Naive thymus-derived CD4-positive, alpha-beta T cell (primary cell): ENCODE measurements around the gene TIMP2. TPM values are rescaled to one million over a fixed set of nuclear protein-coding genes. Genes with fewer than 3 reads are reported as not detected.
"Not testable (repeated sequence)": the region's sequence is repeated elsewhere in the genome, so short reads cannot be mapped to it uniquely, and the experiment has no call there.

Experiments used
- ATAC-seq: fragments of 150-1000 bp; cut with Tn5 transposase; 2 replicates; pipeline ENCODE4 v1.10.0; 2021; ENCODE audit warnings: mild to moderate bottlenecking, moderate library complexity
- CTCF ChIA-PET: fragments of 350-600 bp; sonication (Branson Sonifier 250); formaldehyde crosslinking; loops from one replicate; lab custom pipeline; 2021; ENCODE audit warnings: antibody characterized with exemption; lab: Charles Lee
- POLR2A ChIA-PET: fragments of 350-600 bp; sonication (Branson Sonifier 250); formaldehyde crosslinking; loops from one replicate; lab custom pipeline; 2021; ENCODE audit warnings: antibody characterized with exemption, inconsistent platforms; lab: Charles Lee
- DNase-seq, 9 donors: peaks; one replicate each; pipeline versions ENCODE4 v3.0.0 to v3.0.0-alpha.2; 2020 to 2022; ENCODE audit warnings: mixed read lengths in 1 of 9
- H3K27ac ChIP-seq: one replicate; pipeline ENCODE4 v1.7.0; 2013; ENCODE audit warnings: mild to moderate bottlenecking, low read depth, low read length, moderate library complexity
- H3K27me3 ChIP-seq, 2 donors: one replicate each; pipeline ENCODE4 v1.7.0; 2013; ENCODE audit warnings: low read length in 2 of 2, mild to moderate bottlenecking in 2 of 2, moderate library complexity in 2 of 2; ENCODE audit not compliant: control insufficient read depth in 2 of 2, insufficient read depth in 2 of 2
- H3K36me3 ChIP-seq, 3 experiments: 1 replicate in 2 of 3; 2 replicates in 1 of 3; pipeline ENCODE4 v1.7.0; 2013; ENCODE audit warnings: low read length in 3 of 3, mild to moderate bottlenecking in 3 of 3, moderate library complexity in 1 of 3; ENCODE audit not compliant: insufficient read depth in 3 of 3, control insufficient read depth in 2 of 3
- H3K4me1 ChIP-seq, 2 donors: one replicate each; pipeline ENCODE4 v1.7.0; 2013; ENCODE audit warnings: low read length in 2 of 2, mild to moderate bottlenecking in 2 of 2, moderate library complexity in 1 of 2; ENCODE audit not compliant: control insufficient read depth in 2 of 2, insufficient read depth in 2 of 2
- H3K4me3 ChIP-seq: 2 replicates; pipeline ENCODE4 v1.7.0; 2013; ENCODE audit warnings: mild to moderate bottlenecking, low read length
- H3K9me3 ChIP-seq, 3 experiments: 1 replicate in 2 of 3; 2 replicates in 1 of 3; pipeline ENCODE4 v1.7.0; 2013; ENCODE audit warnings: low read length in 3 of 3; ENCODE audit not compliant: control insufficient read depth in 2 of 3
- H3K27ac Mint-ChIP-seq, 9 donors: one replicate each; pipeline ENCODE4 v1.8.0; 2020 to 2022; ENCODE audit warnings: mixed read lengths in 9 of 9, mild to moderate bottlenecking in 8 of 9, moderate library complexity in 5 of 9, inconsistent platforms in 2 of 9
- H3K27me3 Mint-ChIP-seq, 5 donors: one replicate each; pipeline ENCODE4 v1.8.0; 2021 to 2022; ENCODE audit warnings: mixed read lengths in 5 of 5, mild to moderate bottlenecking in 1 of 5
- H3K36me3 Mint-ChIP-seq, 5 donors: one replicate each; pipeline ENCODE4 v1.8.0; 2020 to 2022; ENCODE audit warnings: mixed read lengths in 5 of 5, mild to moderate bottlenecking in 3 of 5, inconsistent platforms in 1 of 5
- H3K4me1 Mint-ChIP-seq, 7 donors: one replicate each; pipeline ENCODE4 v1.8.0; 2020 to 2022; ENCODE audit warnings: mixed read lengths in 7 of 7, mild to moderate bottlenecking in 3 of 7, inconsistent platforms in 1 of 7
- H3K4me3 Mint-ChIP-seq, 10 donors: one replicate each; pipeline ENCODE4 v1.8.0; 2020 to 2022; ENCODE audit warnings: mild to moderate bottlenecking in 10 of 10, mixed read lengths in 10 of 10, moderate library complexity in 6 of 10, inconsistent platforms in 2 of 10
- H3K9me3 Mint-ChIP-seq, 11 donors: one replicate each; pipeline ENCODE4 v1.8.0; 2020 to 2022; ENCODE audit warnings: mixed read lengths in 11 of 11, mild to moderate bottlenecking in 4 of 11, inconsistent platforms in 1 of 11, moderate library complexity in 1 of 11
- intact Hi-C, 2 donors: fragments of 100-400 bp; cut with micrococcal nuclease; formaldehyde crosslinking; loops; one replicate each; pipeline ENCODE4 v1.15.1; 2023
- polyA plus RNA-seq, 2 donors: library from polyadenylated mRNA; unstranded; fragments of 300-500 nt; fragmentation: Illumina TruSeq; gene quantifications; one replicate each; pipeline ENCODE4 v1.2.3, GENCODE V29; 2021
- total RNA-seq, 6 experiments: library from RNA in 5 of 6; stranded (reverse) in 5 of 6; gene quantifications; 1 replicate in 5 of 6; 2 replicates in 1 of 6; pipeline ENCODE4 v1.2.3 and lab custom pipeline; 2021 to 2026

The TIMP2 gene
- total and polyA plus RNA-seq, 7 experiments from 2014 or later, result 0.23 to 46.1 (median 5.7) TPM

DNA sequence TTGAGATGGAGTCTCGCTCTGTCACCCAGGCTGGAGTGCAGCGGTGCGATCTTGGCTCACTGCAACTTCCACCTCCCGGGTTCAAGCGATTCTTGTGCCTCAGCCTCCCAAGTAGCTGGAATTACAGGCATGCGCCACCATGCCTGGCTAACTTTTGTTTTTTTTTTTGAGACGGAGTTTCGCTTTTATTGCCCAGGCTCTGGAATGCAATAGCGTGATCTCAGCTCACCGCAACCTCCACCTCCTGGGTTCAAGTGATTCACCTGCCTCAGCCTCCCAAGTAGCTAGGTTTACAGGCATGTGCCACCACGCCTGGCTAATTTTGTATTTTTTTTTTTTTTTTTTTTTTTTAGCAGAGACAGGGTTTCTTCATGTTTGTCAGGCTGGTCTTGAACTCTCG, 20.3 kb upstream of the TIMP2 start:
- H3K4me1 Mint-ChIP-seq, H3K9me3 ChIP-seq, H3K36me3 ChIP-seq, H3K4me3 ChIP-seq, H3K36me3 Mint-ChIP-seq, H3K27me3 ChIP-seq, H3K27ac ChIP-seq, H3K4me1 ChIP-seq, CTCF ChIA-PET, intact Hi-C loops, H3K27ac Mint-ChIP-seq, ATAC-seq, H3K4me3 Mint-ChIP-seq, DNase-seq, H3K27me3 Mint-ChIP-seq, POLR2A ChIA-PET: not testable (repeated sequence)
- H3K9me3 Mint-ChIP-seq, result peaks cover 0 to 12% (median 5%) of the 10 kb centered on the region in 11 donors

DNA sequence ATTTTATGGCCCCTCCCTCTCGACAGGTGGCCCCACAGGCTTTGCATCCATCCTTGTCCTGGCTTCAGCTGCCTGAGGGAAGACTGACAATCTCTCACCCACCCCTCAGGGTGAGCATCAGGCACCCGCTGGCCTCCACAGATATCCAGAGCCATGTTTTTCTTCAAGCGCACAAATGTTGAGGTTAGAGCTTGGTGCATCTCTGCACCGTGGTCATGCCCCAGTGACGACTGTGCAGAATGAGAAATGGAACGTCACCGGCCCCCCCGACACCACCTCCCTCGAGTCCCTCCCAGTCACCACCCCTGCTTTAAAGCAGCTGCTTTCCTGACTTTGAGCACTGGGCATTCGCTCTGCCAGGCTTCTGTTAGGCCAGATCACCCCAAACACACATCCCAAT, 19.8 kb upstream of the TIMP2 start:
- intact Hi-C loops, result no loop called here
- ChIA-PET CTCF (no interaction called here), POLR2A (no interaction called here)
- Mint-ChIP-seq H3K36me3 (peaks cover 0 to 6% (median 0%) of the 10 kb centered on the region in 5 donors), H3K4me3 (no peak overlapping the region), H3K27me3 (peaks cover 0 to 4% (median 0%) of the 10 kb centered on the region in 5 donors), H3K4me1 (peaks cover 0 to 5% (median 0%) of the 10 kb centered on the region in 7 donors), H3K9me3 (peaks cover 0 to 7% (median 4%) of the 10 kb centered on the region in 11 donors), H3K27ac (peak overlapping the region in 1 of 9 donors; percentile 84)
- H3K27ac ChIP-seq, result no peak overlapping the region
- DNase-seq, result no peak
- H3K9me3 ChIP-seq, result peaks cover 0 to 1% (median 0%) of the 10 kb centered on the region in 3 experiments
- no peak overlapping the region for H3K4me3 ChIP-seq
- no peaks in the 10 kb centered on the region for H3K4me1 ChIP-seq
- ATAC-seq, result no peak
- no peaks in the 10 kb centered on the region for H3K27me3 ChIP-seq
- H3K36me3 ChIP-seq, result no peaks in the 10 kb centered on the region

GRCh38 chr17:78944026-78944425, 18.8 kb upstream of the TIMP2 start:
- H3K4me3 ChIP-seq, result no peak overlapping the region
- H3K4me1 ChIP-seq, result no peaks in the 10 kb centered on the region
- Mint-ChIP-seq H3K27me3 (peaks cover 0 to 4% (median 0%) of the 10 kb centered on the region in 5 donors), H3K36me3 (no peaks in the 10 kb centered on the region), H3K9me3 (no peaks in the 10 kb centered on the region), H3K27ac (no peak overlapping the region), H3K4me3 (no peak overlapping the region), H3K4me1 (peaks cover 0 to 5% (median 0%) of the 10 kb centered on the region in 7 donors)
- H3K27me3 ChIP-seq, result no peaks in the 10 kb centered on the region
- CTCF ChIA-PET, result interaction anchor here (0.6 to 0.7 kb wide), 2 partner anchors 237 to 341 kb away, joined by 3 to 4 read pairs; no protein-coding TSS in a partner anchor
- ATAC-seq (no peak), DNase-seq (no peak)
- no peaks in the 10 kb centered on the region for H3K36me3 ChIP-seq
- no peaks in the 10 kb centered on the region for H3K9me3 ChIP-seq
- POLR2A ChIA-PET, result no interaction called here
- no peak overlapping the region for H3K27ac ChIP-seq
- intact Hi-C loops, result no loop called here

DNA sequence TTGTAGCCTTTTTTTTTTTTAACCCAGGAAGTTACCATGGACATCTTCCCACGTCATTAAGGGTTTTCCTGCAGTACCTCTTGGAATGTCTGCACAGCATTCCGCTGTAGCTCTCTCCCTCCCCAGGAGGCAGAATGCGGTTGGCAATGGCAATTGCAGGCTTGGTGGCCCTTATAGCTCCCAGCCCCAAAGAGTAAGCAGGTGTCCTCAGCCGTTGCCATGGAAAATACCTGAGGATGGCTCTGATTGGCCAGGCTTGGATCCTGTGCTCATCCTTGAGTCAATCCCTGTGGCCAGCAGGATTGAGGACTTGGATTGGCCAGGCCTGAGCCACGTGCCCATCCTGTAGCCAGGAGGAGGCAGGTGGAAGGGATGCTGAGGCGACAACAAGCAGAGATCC, 15.5 kb upstream of the TIMP2 start:
- Mint-ChIP-seq H3K36me3 (no peaks in the 10 kb centered on the region), H3K4me3 (no peak overlapping the region), H3K4me1 (peaks cover 0 to under 1% (median 0%) of the 10 kb centered on the region in 7 donors), H3K27ac (no peak overlapping the region), H3K9me3 (no peaks in the 10 kb centered on the region), H3K27me3 (peaks cover 0 to 5% (median 0%) of the 10 kb centered on the region in 5 donors)
- Histone ChIP-seq H3K27me3 (no peaks in the 10 kb centered on the region), H3K9me3 (no peaks in the 10 kb centered on the region), H3K4me1 (no peaks in the 10 kb centered on the region), H3K4me3 (no peak overlapping the region), H3K27ac (no peak overlapping the region), H3K36me3 (no peaks in the 10 kb centered on the region)
- POLR2A ChIA-PET, result interaction anchor here (0.7 kb wide), 1 partner anchor 881 kb away, joined by 3 read pairs; no protein-coding TSS in a partner anchor
- DNase-seq (no peak), ATAC-seq (no peak)
- CTCF ChIA-PET, result no interaction called here
- intact Hi-C loops, result no loop called here

- Mint-ChIP-seq H3K9me3 (no peaks in the 10 kb centered on the region), H3K4me1 (peaks cover 0 to 3% (median 0%) of the 10 kb centered on the region in 7 donors), H3K4me3 (no peak overlapping the region), H3K27me3 (peaks cover 0 to 8% (median 0%) of the 10 kb centered on the region in 5 donors), H3K36me3 (no peaks in the 10 kb centered on the region), H3K27ac (no peak overlapping the region)
- intact Hi-C loops, result no loop called here
- Histone ChIP-seq H3K4me3 (no peak overlapping the region), H3K27me3 (no peaks in the 10 kb centered on the region), H3K4me1 (no peaks in the 10 kb centered on the region), H3K36me3 (no peaks in the 10 kb centered on the region), H3K9me3 (no peaks in the 10 kb centered on the region), H3K27ac (no peak overlapping the region)
- DNase-seq (no peak), ATAC-seq (no peak)
- CTCF ChIA-PET, result no interaction called here
- POLR2A ChIA-PET, result no interaction called here
These were observed 15.1 kb upstream of the TIMP2 start for GRCh38 chr17:78940258-78940657.

- ChIA-PET CTCF (no interaction called here), POLR2A (no interaction called here)
- DNase-seq (no peak), ATAC-seq (no peak)
- H3K9me3 Mint-ChIP-seq, result no peaks in the 10 kb centered on the region
- H3K36me3 Mint-ChIP-seq, result no peaks in the 10 kb centered on the region
- Histone ChIP-seq H3K27ac (no peak overlapping the region), H3K4me3 (no peak overlapping the region), H3K4me1 (no peaks in the 10 kb centered on the region), H3K9me3 (no peaks in the 10 kb centered on the region), H3K27me3 (no peaks in the 10 kb centered on the region), H3K36me3 (no peaks in the 10 kb centered on the region)
- no peak overlapping the region for H3K27ac Mint-ChIP-seq
- peaks cover 0 to 8% (median 0%) of the 10 kb centered on the region in 5 donors for H3K27me3 Mint-ChIP-seq
- no peak overlapping the region for H3K4me3 Mint-ChIP-seq
- peaks cover 0 to 3% (median 0%) of the 10 kb centered on the region in 7 donors for H3K4me1 Mint-ChIP-seq
- intact Hi-C loops, result no loop called here
These were observed 14.4 kb upstream of the TIMP2 start for GRCh38 chr17:78939615-78940014.

- Histone ChIP-seq H3K4me3 (no peak overlapping the region), H3K4me1 (peaks cover 0 to 4% of the 10 kb centered on the region in 2 donors), H3K36me3 (no peaks in the 10 kb centered on the region), H3K27me3 (no peaks in the 10 kb centered on the region), H3K9me3 (no peaks in the 10 kb centered on the region), H3K27ac (no peak overlapping the region)
- ATAC-seq, result no peak
- no peaks in the 10 kb centered on the region for H3K9me3 Mint-ChIP-seq
- H3K4me3 Mint-ChIP-seq, result no peak overlapping the region
- H3K27ac Mint-ChIP-seq, result no peak overlapping the region
- CTCF ChIA-PET, result no interaction called here
- DNase-seq, result no peak
- peaks cover 0 to 4% (median 0%) of the 10 kb centered on the region in 5 donors for H3K27me3 Mint-ChIP-seq
- H3K36me3 Mint-ChIP-seq, result no peaks in the 10 kb centered on the region
- intact Hi-C loops, result no loop called here
- POLR2A ChIA-PET, result no interaction called here
- H3K4me1 Mint-ChIP-seq, result peaks cover 0 to 5% (median 0%) of the 10 kb centered on the region in 7 donors
These were observed 12.4 kb upstream of the TIMP2 start for GRCh38 chr17:78937561-78937960.
